ENCODE measurements around the gene AP3S2.

AP3S2 gene

DNA sequence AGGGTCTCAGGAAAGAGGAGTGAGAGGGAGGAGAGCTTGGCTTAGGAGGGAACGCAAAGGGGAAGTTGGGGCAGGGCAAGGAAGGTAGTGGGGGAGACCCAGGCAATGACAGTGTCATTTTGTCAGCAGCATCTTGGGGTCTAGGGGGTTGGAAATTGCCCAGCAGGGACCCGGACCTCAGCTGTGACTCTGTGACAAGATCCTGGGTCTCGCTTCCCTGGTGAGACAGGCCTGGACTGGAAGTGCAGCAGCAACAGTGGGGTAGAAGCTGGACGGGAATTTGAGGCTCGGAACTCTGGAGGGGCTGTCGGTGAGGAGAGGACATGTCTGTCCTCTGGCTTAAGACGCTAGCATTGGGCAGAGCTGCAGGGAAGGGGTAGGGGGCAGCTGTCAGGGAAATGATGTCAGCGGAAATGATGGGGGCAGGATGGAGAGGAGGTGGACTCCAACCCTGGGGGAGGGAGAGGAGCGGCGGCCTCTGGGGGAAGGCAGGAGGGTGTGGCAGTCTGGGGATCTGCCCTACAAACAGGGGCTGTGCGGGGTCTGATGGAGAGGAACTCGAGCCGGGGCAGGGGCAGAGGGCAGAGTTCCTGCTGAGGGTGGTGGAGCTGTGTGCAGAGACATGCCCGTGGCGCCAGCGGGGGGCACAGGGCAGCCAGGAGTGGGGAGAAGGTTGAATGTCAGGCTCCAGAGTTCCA lies 91.4 kb downstream of the AP3S2 start:
- TF ChIP-seq, protein P1, sequence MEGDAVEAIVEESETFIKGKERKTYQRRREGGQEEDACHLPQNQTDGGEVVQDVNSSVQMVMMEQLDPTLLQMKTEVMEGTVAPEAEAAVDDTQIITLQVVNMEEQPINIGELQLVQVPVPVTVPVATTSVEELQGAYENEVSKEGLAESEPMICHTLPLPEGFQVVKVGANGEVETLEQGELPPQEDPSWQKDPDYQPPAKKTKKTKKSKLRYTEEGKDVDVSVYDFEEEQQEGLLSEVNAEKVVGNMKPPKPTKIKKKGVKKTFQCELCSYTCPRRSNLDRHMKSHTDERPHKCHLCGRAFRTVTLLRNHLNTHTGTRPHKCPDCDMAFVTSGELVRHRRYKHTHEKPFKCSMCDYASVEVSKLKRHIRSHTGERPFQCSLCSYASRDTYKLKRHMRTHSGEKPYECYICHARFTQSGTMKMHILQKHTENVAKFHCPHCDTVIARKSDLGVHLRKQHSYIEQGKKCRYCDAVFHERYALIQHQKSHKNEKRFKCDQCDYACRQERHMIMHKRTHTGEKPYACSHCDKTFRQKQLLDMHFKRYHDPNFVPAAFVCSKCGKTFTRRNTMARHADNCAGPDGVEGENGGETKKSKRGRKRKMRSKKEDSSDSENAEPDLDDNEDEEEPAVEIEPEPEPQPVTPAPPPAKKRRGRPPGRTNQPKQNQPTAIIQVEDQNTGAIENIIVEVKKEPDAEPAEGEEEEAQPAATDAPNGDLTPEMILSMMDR (IDR thresholded peaks at IDR 0.05) = no peak
- DNase-seq (ENCODE audit: low spot score) = no peak
- H3K27ac ChIP-seq = no peak overlapping the region
- no peak overlapping the region for H3K4me3 ChIP-seq

DNA sequence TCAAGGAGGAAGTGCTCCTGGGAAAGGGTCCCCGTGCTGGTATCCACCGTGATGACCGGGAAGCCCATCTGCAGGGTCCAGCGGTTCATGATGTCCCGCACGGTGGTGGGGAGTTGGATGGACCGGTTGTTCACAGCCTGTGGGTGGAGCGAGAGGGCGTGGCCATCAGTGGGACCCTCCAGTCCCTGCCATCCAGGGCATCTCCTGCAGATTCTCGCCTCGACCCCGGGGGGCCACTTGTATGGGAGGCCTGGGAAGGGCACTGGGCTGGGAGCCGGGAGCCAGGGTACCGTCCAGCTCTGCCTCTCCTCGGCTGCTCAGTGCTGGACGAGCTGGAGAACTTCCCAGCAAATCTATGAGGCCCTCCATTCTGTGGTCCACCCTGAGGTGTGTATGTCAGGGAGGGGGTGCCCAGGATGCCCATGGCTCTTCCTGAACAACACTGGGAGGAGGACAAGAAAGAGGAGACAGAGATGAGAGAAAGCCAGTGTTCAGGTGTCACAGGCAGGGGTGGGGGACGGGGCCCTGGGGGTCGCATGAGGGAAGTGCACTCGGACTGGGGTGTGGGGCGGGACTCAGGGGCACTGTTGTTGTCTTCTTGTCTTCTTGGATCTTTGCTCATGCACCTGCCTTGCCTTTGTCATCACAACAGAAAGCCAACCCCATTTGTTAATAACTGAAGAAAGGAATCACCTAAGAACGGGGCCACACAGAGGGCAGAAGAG lies 92.2 kb downstream of the AP3S2 start:
- DNase-seq (ENCODE audit: low spot score) = no peak
- no peak overlapping the region for H3K27ac ChIP-seq

DNA sequence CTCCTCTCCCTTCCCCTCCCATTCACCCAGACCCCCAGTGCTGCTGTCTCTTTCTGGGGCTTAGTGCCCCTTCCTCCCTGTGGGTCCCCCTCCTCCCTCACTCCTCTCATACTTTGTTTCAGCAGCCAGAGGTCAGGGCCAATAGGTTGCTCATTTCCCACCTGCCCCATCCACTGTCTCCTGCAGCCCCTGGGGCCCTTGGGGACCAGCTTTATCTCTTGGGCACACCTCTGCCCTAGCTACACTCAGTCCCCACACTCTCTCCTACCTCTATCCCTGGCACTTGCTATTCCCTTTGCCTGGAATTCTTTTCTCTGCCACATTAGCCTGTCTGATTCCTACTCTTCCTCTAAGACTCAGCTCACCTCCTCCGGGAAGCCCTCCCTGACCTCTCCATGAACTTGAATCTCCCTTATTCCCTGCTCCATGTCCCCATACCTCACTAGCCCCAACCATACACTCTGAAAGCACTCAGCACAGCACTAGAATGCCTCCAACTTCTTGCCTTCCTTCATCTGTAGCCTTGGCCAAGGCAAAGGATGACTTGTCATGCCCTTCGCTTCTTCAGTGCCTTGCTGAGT lies 93.8 kb downstream of the AP3S2 start:
- TF ChIP-seq, protein P1 (IDR thresholded peaks at IDR 0.05) = no peak
- no peak for DNase-seq (ENCODE audit: low spot score)
- Histone ChIP-seq H3K27ac (no peak overlapping the region), H3K4me3 (no peak overlapping the region)

More for the DNA sequence above, 92.2 kb downstream of the AP3S2 start:
- TF ChIP-seq, protein P1 (IDR thresholded peaks at IDR 0.05) = no peak
- H3K4me3 ChIP-seq = no peak overlapping the region

DNA sequence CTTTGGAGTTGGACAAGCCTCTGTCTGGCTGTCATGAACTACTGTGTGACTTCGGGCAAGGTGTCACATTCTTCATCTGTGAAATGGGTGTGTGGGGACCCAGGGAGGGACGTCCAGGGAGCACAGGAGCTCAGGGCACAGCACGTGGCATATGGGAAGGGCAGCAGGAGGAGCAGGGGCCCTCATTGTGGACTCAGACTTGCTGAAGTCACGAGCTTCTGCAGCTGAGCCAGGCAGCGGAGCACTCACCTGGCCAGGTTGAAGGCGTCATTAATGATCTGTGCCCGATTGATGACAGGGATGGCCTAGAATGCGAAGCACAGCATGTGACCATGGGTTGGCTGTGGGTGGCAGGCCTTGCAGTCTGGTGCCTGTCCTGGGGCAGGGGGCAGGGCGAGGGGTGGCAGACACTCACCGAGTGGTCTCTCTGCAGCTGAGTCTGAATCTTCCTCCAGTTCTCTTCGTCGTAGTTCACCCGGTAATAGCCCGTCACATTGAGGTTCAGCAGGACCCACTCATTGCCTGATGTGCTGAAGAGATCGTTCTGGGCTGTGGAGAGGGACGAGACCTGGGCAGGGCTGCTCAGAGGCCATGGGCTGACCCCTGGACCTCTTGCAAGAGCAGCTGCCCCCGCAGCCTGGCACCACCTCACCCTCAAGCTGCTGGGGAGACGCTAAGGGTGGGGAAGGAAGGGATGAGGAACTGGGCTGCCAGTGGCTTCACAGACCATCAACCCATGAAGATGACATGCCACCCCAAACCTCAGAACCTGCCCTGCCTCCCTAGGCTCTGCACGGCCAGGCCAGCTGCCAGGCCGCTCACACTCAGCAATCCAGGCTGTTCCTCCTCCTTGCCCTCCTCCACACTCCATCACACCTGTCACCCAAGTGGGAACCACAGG lies 94.5 kb downstream of the AP3S2 start:
- Histone ChIP-seq H3K27ac (no peak overlapping the region), H3K4me3 (no peak overlapping the region)
- TF ChIP-seq, protein P1 (IDR thresholded peaks at IDR 0.05) = no peak
- DNase-seq (ENCODE audit: low spot score) = no peak

DNA sequence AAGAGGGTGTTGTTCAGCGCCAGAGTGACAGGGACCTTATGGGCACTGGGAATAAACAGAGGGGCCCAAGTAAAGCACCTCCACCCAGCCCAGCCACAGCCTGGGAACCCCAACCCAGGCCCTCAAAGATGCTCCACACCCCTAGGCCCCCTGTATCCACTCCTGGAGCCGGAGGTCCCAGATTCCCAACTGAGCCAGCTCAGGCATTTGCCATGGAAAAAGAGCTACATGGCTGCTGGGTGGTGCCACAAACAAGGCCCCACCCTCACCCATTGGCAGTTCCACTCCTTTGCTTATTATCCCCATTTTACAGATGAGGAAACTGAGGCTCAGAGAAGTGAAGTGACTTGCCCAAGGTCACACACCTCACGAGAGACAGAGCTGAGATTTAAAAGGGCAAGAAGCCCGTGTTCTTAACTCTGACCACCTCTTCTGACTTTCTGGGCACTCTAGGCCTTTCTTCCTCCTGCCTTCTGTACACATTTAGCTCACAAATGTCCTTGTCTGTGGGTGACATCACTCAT lies 96.1 kb downstream of the AP3S2 start:
- TF ChIP-seq, protein P1 (IDR thresholded peaks at IDR 0.05) = no peak
- Histone ChIP-seq H3K27ac (no peak overlapping the region), H3K4me3 (no peak overlapping the region)
- DNase-seq (ENCODE audit: low spot score) = no peak

DNA sequence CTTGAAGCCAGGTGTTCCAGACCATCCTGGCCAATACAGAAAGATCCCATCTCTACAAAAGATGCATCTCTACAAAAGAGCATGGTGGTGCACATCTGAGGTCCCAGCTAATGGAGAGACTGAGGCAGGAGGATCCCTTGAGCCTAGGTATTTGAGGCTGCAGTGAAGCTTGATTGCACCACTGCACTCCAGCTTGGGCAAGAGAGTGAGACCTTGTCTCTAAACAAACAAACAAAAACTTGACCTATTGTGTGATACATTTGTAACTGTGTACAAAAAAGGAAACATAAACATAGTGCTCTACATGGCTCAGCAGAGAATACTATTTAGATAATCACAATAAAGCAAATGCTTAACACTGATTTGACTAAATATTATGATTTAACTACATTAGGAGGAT lies 97.8 kb downstream of the AP3S2 start:
- no peak for DNase-seq (ENCODE audit: low spot score)
- Histone ChIP-seq H3K27ac (peak overlapping the region in 1 of 2 donors; percentile 9), H3K4me3 (no peak overlapping the region)
- TF ChIP-seq, protein P1 (IDR thresholded peaks at IDR 0.05) = no peak

Measured in coronary artery (tissue), 2 donors.